GM12874 (cell line): ENCODE data around the gene MIEF1.

ENCODE experiments used
- CTCF ChIP-seq: IDR thresholded peaks from 2 replicates; pipeline ENCODE4 v1.5.1; 2011; ENCODE audit warnings: low read depth, mild to moderate bottlenecking, control low read depth, low read length, moderate library complexity; ENCODE audit not compliant: insufficient read depth

MIEF1 gene

GRCh38 chr22:39491696-39492095 is 10.4 kb upstream of the MIEF1 start:
- no peak for TF ChIP-seq CTCF

- TF ChIP-seq CTCF = no peak
Observed at GRCh38 chr22:39492186-39492585, 9.9 kb upstream of the MIEF1 start.

- TF ChIP-seq CTCF = no peak
Observed at GRCh38 chr22:39493759-39494158, 8.3 kb upstream of the MIEF1 start.

GRCh38 chr22:39494471-39495120 is 7.5 kb upstream of the MIEF1 start:
- no peak for TF ChIP-seq CTCF

- TF ChIP-seq CTCF = peak; percentile 87
Observed at GRCh38 chr22:39496131-39496838, 5.8 kb upstream of the MIEF1 start.

GRCh38 chr22:39497429-39497828 is 4.7 kb upstream of the MIEF1 start:
- TF ChIP-seq CTCF = no peak

- no peak for TF ChIP-seq CTCF
Observed at GRCh38 chr22:39498368-39498767, 3.7 kb upstream of the MIEF1 start.
